HuH-7.5 (cell line): ENCODE results near the gene FBXO22.
"Not testable (repeated sequence)": the region's sequence is repeated elsewhere in the genome, so short reads cannot be mapped to it uniquely, and the experiment has no call there.

ENCODE experiments used
- DNase-seq: peaks from one replicate; pipeline ENCODE4 v3.0.0; 2011; ENCODE audit warnings: low spot score

Gene FBXO22

DNA sequence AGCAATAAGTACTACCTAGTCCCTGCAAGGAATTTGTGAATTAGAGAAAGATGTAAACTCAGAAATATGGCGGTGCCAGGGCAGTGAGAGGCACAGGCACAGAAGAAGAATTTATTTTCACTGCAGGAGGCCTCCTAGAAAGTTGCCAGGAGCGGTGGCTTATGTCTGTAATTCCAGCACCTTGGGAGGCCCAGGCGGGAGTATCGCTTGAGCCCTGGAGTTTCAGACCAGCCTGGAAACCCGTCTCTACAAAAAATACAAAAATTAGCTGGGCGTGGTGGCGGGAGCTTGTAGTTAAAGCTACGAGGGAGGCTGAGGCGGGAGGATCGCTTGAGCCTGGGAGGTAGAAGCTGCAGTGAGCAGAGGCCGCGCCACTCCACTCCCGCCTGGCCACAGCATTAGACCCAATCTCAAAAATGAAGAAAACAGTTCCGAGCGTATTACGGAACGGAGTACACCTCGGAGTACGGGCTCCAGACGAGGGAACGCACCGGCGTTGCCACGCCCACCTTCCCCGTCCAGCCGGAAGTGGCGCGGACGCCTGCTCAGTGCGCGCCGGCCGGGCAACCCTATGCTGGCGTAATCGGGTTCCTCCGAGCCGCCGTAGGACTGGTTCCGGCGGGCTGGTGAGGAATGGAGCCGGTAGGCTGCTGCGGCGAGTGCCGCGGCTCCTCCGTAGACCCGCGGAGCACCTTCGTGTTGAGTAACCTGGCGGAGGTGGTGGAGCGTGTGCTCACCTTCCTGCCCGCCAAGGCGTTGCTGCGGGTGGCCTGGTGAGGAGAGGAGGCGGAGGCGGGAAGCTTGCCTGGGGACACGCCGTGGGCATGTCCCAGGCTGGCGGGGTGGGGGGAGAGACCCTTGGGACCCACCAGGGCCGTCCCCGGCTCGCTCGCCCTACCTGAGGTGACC is at the start of gene FBXO22:
Gene FBXO22, plus strand, starts transcription at position 548 of the 909 bp plus-strand sequence. Its CDS starts 86 bp downstream, at position 634.
- DNase-seq, result peak; percentile 57

DNA sequence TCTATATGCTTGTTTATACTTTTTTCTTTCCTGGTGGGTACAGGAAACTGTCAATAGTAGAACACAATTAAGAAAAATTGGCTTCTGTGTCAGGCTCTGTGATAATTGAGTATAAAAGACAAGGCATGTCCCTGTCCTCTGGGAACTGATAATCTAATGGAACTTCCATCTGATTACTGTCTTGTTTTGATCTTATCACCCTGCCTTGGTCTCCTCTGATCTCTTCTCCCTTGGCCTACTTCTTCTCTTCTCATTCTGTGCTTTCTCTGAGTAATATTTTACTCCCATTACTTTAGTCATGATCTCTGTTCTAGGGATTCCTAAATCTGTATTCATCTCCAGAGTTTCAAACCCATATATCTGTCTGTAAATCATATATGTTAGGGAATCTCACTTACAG is 45.8 kb upstream of the FBXO22 start:
- DNase-seq, result no peak

GRCh38 chr15:75861750-75862402 is 41.8 kb upstream of the FBXO22 start:
- DNase-seq, result no peak

- no peak for DNase-seq
These were observed 40.9 kb upstream of the FBXO22 start for GRCh38 chr15:75862796-75863195.

- no peak for DNase-seq
These were observed 39.2 kb upstream of the FBXO22 start for GRCh38 chr15:75864213-75865059.

- DNase-seq, result not testable (repeated sequence)
These were observed 37.6 kb upstream of the FBXO22 start for GRCh38 chr15:75866045-75866444.

GRCh38 chr15:75866916-75867315 is 36.8 kb upstream of the FBXO22 start:
- no peak for DNase-seq

GRCh38 chr15:75867449-75867848 is 36.2 kb upstream of the FBXO22 start:
- DNase-seq, result no peak

DNA sequence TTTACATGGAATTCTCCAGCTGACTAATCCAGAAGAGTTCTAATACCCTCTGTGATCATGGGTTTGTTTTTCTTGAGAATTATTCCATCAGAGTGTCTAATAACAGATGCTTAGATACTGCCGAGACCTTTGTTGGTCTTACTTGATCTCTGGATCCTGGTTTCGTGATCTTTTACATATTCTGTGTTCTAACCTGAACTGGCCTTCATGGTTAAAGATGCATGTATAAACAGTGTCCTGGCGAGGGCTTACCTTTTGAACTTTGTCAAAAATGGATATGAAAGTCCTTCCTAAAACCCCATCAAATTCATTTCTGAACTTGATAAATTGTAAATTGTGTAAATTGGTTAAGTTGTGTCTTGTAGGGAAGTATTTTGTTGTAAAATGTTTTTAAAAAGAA is 35.7 kb upstream of the FBXO22 start:
- no peak for DNase-seq

- DNase-seq, result no peak
These were observed 34.2 kb upstream of the FBXO22 start for GRCh38 chr15:75869446-75869845.

GRCh38 chr15:75871589-75871988 is 32.1 kb upstream of the FBXO22 start:
- DNase-seq, result not testable (repeated sequence)

GRCh38 chr15:75872403-75872990 is 31.2 kb upstream of the FBXO22 start:
- DNase-seq, result no peak

GRCh38 chr15:75884041-75884440 is 19.6 kb upstream of the FBXO22 start:
- DNase-seq, result no peak

DNA sequence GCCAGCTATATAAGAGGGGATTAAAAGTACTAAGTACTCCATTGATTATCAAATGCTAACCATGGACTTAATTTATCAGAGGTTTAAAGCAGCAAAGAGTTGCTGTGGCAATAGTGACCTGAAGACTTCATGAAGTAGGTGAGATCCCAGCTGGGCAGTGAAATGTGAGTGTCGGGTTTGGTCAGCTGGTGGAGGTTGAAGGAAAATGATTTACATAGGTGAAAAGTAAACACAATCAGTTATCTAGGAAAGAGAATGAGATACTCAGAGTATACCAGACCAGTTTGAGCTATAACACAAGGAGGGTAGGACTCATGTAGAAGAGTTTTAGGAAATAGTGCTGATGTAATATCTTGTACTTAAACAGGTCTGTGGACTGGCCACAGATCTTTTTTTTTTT is 16.5 kb upstream of the FBXO22 start:
- peak; percentile 19 for DNase-seq

DNA sequence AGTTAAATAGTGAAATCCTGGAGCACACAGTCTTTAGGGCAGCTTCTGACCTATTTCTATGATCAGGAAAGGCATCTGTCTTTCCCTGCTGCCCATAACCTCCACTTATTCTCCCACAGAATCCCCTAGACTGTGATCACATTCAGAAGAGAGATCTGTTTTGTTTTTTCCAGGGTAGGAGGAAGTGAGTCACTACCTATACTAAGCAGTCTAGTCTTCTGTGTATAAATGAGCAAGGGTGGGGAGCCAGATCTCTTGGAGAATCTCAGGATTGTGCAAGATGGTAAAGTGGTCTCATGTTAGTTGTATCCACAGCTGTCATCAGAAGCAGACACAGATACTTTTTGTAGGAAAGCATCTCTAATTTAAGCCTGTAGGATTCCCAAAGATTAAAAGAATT is 11.8 kb upstream of the FBXO22 start:
- no peak for DNase-seq

DNA sequence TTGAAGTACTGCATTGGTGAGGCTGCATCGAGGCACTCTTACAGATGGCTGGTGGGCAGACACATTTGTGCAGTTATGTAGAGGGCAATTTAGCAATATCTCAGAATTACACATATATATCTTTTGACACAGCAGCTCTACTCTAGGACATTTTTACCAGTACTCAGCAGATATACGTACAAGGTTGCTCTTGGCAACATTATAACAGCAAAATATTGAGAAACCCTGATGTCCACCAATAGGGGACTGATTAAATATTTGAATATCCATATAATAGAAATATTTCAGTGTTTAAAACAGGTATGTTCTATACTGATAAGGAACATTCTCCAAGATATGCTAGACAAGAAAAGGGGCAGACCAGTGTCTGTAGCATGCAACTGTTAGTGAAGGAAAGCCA is 7.9 kb upstream of the FBXO22 start:
- DNase-seq, result no peak

DNA sequence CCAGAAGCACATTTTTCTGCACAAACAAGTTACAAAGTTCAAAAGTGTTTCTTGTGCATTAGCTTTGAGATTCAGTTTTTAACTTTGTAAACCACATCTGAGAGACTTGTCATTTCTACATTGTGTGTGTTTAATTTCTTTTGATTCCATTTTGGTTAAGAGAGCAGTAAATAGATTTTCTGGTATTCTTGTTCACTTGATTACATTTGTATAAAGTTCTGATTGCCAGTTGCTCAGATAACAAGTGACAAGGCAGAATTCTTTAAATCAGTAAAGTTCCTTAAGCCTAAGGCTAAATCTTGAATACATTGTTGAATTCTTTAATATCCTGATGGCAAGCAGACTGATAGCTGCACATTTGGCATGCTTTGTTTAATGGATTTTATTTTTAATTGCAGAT is 3.1 kb upstream of the FBXO22 start:
- no peak for DNase-seq

GRCh38 chr15:75902129-75902557 is 1.5 kb upstream of the FBXO22 start:
- DNase-seq, result no peak

- no peak for DNase-seq
These were observed 1.6 kb downstream of the FBXO22 start for GRCh38 chr15:75905231-75905630.

- DNase-seq, result not testable (repeated sequence)
These were observed 6.7 kb downstream of the FBXO22 start for GRCh38 chr15:75910355-75910754.

DNA sequence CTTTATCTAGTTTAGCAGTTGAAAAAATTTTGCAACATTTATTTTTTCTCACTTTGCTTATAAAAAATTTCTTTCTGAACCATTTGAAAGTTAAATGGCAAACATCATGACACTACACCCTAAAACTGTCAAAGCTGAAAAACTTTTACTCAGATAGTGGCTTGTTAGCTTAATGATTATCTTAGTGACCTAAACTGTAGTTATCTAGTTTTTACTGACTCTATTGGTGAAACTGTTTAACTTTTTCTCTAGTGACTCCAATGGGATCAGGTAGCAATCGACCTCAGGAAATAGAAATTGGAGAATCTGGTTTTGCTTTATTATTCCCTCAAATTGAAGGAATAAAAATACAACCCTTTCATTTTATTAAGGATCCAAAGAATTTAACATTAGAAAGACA is 13.3 kb downstream of the FBXO22 start:
- no peak for DNase-seq

- no peak for DNase-seq
These were observed 14.5 kb downstream of the FBXO22 start for GRCh38 chr15:75918135-75918534.
